ENCODE results near the gene DISC1. TPM values are rescaled to one million over a fixed set of nuclear protein-coding genes. Genes with fewer than 3 reads are reported as not detected.
"Not testable (repeated sequence)": the region's sequence is repeated elsewhere in the genome, so short reads cannot be mapped to it uniquely, and the experiment has no call there.

Gene DISC1
- total and polyA plus RNA-seq, 12 donors, result 1.0 to 21.0 (median 9.7) TPM

GRCh38 chr1:231940701-231941100, 314.1 kb downstream of the DISC1 start:
- Histone ChIP-seq H3K9me3 (replicated peaks in 1 of 3) (no peaks in the 10 kb centered on the region), H3K27me3 (no peaks in the 10 kb centered on the region), H3K4me3 (no peak overlapping the region), H3K36me3 (replicated peaks in 1 of 2) (no peaks in the 10 kb centered on the region), H3K4me1 (replicated peaks in 1 of 2) (peaks cover 0 to 5% of the 10 kb centered on the region in 2 donors), H3K27ac (no peak overlapping the region)
- no peak for TF ChIP-seq CTCF (IDR thresholded peaks at IDR 0.05)
- 87 to 96% (median 92%) methylated on average over 6 of the region's 6 CpGs for WGBS, 4 donors
- DNase-seq, result no peak
- intact Hi-C loops (cut with DNase I), result no loop called here

- no peaks in the 10 kb centered on the region for H3K4me1 ChIP-seq (replicated peaks in 1 of 2)
- DNase-seq, result no peak
- no peaks in the 10 kb centered on the region for H3K36me3 ChIP-seq (replicated peaks in 1 of 2)
- WGBS, 4 donors, result 94 to 100% (median 99%) methylated on average over 3 of the region's 3 CpGs
- H3K27me3 ChIP-seq, result no peaks in the 10 kb centered on the region
- intact Hi-C loops (cut with DNase I), result no loop called here
- H3K4me3 ChIP-seq, result no peak overlapping the region
- no peak overlapping the region for H3K27ac ChIP-seq
- TF ChIP-seq CTCF (IDR thresholded peaks at IDR 0.05), result no peak
- TF ChIP-seq POLR2A (IDR thresholded peaks at IDR 0.05), result no peak
- no peaks in the 10 kb centered on the region for H3K9me3 ChIP-seq (replicated peaks in 1 of 3)
Observed at GRCh38 chr1:231943084-231943483, 316.5 kb downstream of the DISC1 start.

- 87 to 99% (median 96%) methylated on average over 5 of the region's 5 CpGs for WGBS, 4 donors
- intact Hi-C loops (cut with DNase I); H3K9me3 ChIP-seq (replicated peaks in 1 of 3); H3K4me3 ChIP-seq; DNase-seq; H3K27ac ChIP-seq; H3K27me3 ChIP-seq; H3K36me3 ChIP-seq (replicated peaks in 1 of 2); H3K4me1 ChIP-seq (replicated peaks in 1 of 2): not testable (repeated sequence)
Observed at GRCh38 chr1:231948102-231948501, 321.5 kb downstream of the DISC1 start.

GRCh38 chr1:231949277-231950091, 322.9 kb downstream of the DISC1 start:
- no peak for DNase-seq
- TF ChIP-seq POLR2A (IDR thresholded peaks at IDR 0.05) (no peak), CTCF (IDR thresholded peaks at IDR 0.05) (no peak)
- Histone ChIP-seq H3K27me3 (no peaks in the 10 kb centered on the region), H3K9me3 (replicated peaks in 1 of 3) (no peaks in the 10 kb centered on the region), H3K4me1 (replicated peaks in 1 of 2) (no peaks in the 10 kb centered on the region), H3K4me3 (no peak overlapping the region), H3K27ac (no peak overlapping the region), H3K36me3 (replicated peaks in 1 of 2) (no peaks in the 10 kb centered on the region)
- intact Hi-C loops (cut with DNase I), result no loop called here
- 70 to 90% (median 82%) methylated on average over 8 of the region's 8 CpGs for WGBS, 4 donors
